ENCODE data around the gene EDN3.

DNA sequence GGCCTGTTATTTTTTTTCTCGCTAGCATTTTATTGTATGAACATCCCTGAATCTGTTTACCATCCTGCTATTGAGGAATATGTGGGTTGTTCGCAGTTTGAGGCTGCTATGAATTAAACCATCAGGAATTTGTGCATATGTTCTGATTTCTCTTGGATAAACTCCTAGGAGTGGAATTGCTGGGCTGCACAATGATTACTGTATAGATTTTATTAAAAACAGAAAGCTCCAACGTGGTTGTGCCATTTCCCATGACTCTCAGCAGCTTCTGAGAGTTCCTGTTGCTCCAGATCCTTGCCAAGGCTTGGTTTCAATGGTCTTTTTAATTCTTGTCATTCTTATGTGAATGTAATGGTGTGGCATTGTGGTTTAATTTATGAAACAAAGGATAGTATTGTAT, 75.1 kb downstream of the EDN3 start:
- TF ChIP-seq, protein P1, sequence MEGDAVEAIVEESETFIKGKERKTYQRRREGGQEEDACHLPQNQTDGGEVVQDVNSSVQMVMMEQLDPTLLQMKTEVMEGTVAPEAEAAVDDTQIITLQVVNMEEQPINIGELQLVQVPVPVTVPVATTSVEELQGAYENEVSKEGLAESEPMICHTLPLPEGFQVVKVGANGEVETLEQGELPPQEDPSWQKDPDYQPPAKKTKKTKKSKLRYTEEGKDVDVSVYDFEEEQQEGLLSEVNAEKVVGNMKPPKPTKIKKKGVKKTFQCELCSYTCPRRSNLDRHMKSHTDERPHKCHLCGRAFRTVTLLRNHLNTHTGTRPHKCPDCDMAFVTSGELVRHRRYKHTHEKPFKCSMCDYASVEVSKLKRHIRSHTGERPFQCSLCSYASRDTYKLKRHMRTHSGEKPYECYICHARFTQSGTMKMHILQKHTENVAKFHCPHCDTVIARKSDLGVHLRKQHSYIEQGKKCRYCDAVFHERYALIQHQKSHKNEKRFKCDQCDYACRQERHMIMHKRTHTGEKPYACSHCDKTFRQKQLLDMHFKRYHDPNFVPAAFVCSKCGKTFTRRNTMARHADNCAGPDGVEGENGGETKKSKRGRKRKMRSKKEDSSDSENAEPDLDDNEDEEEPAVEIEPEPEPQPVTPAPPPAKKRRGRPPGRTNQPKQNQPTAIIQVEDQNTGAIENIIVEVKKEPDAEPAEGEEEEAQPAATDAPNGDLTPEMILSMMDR (conservative IDR thresholded peaks at IDR 0.05 in 1 of 2, IDR thresholded peaks at IDR 0.05 in 1 of 2; ENCODE audit: low read depth in 1 of 2, low read length in 2 of 2) = no peak
- TF ChIP-seq EZH2 (IDR thresholded peaks at IDR 0.05; ENCODE audit: low read length, missing control alignments) = no peak

Data from fibroblast of lung (primary cell).